Measurements from ENCODE around the gene AP3S2. TPM values are rescaled to one million over a fixed set of nuclear protein-coding genes. Genes with fewer than 3 reads are reported as not detected.

Gene AP3S2
- total and polyA plus RNA-seq, 2 of the 8 experiments (the other 6 are each of a cell fraction or from before 2014, with no cell fraction given) = 19.2 to 45.4 TPM

GRCh38 chr15:89812847-89813320, 80.9 kb downstream of the AP3S2 start (continued):
- TF ChIP-seq ZNF274 (IDR thresholded peaks at IDR 0.05; ENCODE audit: borderline replicate concordance, extremely low read depth, low read length) (no peak), KDM5A (IDR thresholded peaks at IDR 0.05; ENCODE audit: low read length) (no peak), HDAC6 (IDR thresholded peaks at IDR 0.05; ENCODE audit: low read depth, low read length) (no peak), CEBPB (IDR thresholded peaks at IDR 0.05; ENCODE audit: low read depth, low read length) (no peak), RAD21 (IDR thresholded peaks at IDR 0.05 in 1 of 2, conservative IDR thresholded peaks at IDR 0.05 in 1 of 2; ENCODE audit: low read depth in 2 of 2, low read length in 2 of 2) (no peak), SP1 (IDR thresholded peaks at IDR 0.05; ENCODE audit: low read depth, low read length) (no peak)
